Muscle of leg (tissue), 11 donors: ENCODE results near the gene RCOR1. TPM values are rescaled to one million over a fixed set of nuclear protein-coding genes. Genes with fewer than 3 reads are reported as not detected.

Source experiments
- DNase-seq: peaks from one replicate; pipeline ENCODE4 v3.0.0; 2013
- H3K27ac ChIP-seq: one replicate; pipeline ENCODE4 v1.5.1; 2013; ENCODE audit warnings: mild to moderate bottlenecking, low read length, control low read depth
- H3K27me3 ChIP-seq: one replicate; pipeline ENCODE4 v1.6.1; 2013; ENCODE audit warnings: low read length; ENCODE audit not compliant: control insufficient read depth, insufficient read depth
- H3K36me3 ChIP-seq: one replicate; pipeline ENCODE4 v1.6.1; 2013; ENCODE audit warnings: low read length; ENCODE audit not compliant: control insufficient read depth, insufficient read depth
- H3K4me1 ChIP-seq: one replicate; pipeline ENCODE4 v1.6.1; 2013; ENCODE audit warnings: low read length; ENCODE audit not compliant: control insufficient read depth, insufficient read depth
- H3K4me3 ChIP-seq: one replicate; pipeline ENCODE4 v1.5.1; 2013; ENCODE audit warnings: low read length, control low read depth
- H3K9me3 ChIP-seq: replicated peaks from 2 replicates; pipeline ENCODE4 v1.6.1; 2013; ENCODE audit warnings: low read depth, low read length; ENCODE audit not compliant: control insufficient read depth
- WGBS: methylation state at CpG from one replicate; pipeline ENCODE4 v1.1.5; 2013; ENCODE audit warnings: missing lambda C conversion rate; ENCODE audit not compliant: insufficient coverage; 5-methylcytosine and 5-hydroxymethylcytosine counted together
- polyA plus RNA-seq, 8 donors: library from polyadenylated mRNA; unstranded; fragments of 120-200 nt; gene quantifications; one replicate each; pipeline versions ENCODE4 v1.2.1 to v1.2.3, GENCODE V29; 2013; ENCODE audit warnings: inconsistent platforms in 1 of 8, low replicate concordance in 1 of 8; ENCODE audit not compliant: insufficient read length in 8 of 8, insufficient read depth in 1 of 8
- total RNA-seq: library from RNA; stranded (reverse); fragments of 120-200 nt; gene quantifications from one replicate; pipeline ENCODE4 v1.2.4, GENCODE V29; 2013

Gene RCOR1
- total and polyA plus RNA-seq, 9 donors, result 16.2 to 38.7 (median 29.4) TPM

DNA sequence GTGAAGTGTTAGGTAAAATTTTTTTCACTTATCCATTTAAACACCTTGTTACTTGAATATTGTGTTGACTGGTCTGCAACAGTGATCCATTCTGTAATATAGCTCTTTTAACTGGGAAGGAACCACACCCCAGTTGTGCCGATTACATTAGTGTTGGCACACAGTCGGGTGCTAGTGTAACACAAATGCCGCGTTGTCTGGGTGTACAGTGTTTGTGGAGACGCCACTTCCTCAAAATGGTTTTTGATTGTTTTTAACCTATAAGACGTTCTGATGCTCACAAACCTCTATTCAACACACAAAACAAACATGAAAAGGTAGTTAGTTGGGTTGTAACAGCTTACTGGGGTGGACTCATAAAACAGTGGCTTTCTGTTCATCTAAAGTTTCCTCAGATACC is 136.8 kb downstream of the RCOR1 start:
- Histone ChIP-seq H3K9me3 (no peaks in the 10 kb centered on the region), H3K36me3 (peaks cover 60% of the 10 kb centered on the region), H3K4me1 (peaks cover 17% of the 10 kb centered on the region), H3K27ac (no peak overlapping the region), H3K27me3 (no peaks in the 10 kb centered on the region), H3K4me3 (no peak overlapping the region)
- DNase-seq, result no peak
- 85% methylated on average over 2 of the region's 6 CpGs for WGBS

DNA sequence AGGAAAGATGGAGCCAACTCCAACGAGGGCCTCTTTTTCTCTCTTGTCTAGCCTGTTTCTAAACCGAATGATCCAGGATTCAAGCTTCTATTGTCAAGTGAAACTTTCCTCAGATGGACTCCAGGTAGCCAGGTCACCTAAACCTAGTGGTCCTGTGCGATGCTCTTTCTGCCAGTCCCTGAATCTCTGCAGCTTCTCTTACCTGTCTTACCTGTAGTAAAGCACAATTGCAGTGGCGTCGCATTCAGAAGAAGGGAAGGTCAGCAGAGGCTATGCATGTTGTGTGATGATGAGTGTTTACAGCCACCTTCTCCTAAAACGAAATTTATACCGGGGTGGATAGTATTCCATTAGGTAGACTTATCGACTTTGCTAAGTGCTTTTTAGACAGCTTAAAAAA is 137.4 kb downstream of the RCOR1 start:
- H3K27me3 ChIP-seq, result no peaks in the 10 kb centered on the region
- H3K36me3 ChIP-seq, result peaks cover 58% of the 10 kb centered on the region
- no peak overlapping the region for H3K27ac ChIP-seq
- no peaks in the 10 kb centered on the region for H3K9me3 ChIP-seq
- WGBS, result 74% methylated on average over 3 of the region's 8 CpGs
- no peak for DNase-seq
- H3K4me1 ChIP-seq, result peaks cover 17% of the 10 kb centered on the region
- no peak overlapping the region for H3K4me3 ChIP-seq

DNA sequence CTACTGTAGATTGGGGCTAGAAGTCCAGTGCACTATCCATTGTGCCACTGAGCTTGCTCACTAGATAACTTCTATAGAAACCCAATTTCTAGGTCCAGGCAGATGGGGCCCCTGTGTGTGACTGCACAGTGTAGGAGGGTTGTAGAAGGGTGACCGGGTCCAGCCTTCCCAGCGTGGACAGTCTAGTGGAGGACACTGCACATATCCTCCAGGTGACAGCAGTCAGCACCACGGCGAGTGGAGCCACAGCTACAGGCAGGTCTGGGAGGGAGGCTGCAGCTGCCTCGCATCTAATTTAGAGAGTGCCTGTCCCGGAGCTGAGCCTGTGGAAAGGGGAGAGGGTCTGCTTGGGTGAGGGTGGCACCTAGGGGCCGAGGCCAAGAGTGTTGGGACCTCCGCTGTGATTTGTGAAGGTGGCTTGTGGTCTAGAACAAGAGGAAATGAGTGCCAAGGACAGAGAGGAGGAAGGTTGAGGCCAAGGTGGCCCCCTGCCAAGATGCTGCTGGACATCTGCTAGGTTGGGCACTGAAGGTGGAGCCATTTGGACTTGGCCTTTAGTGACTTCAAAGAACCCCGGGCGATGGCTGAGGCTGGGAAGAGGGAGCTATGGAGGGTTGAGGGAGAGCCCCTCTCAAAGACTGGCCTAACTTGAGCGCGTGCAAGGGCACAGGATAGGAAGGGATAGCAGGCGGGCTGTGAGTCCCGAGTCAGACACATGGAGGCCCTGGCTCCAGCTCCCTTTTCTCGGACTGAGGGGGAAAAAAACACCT is 138.8 kb downstream of the RCOR1 start:
- Histone ChIP-seq H3K36me3 (peaks cover 54% of the 10 kb centered on the region), H3K27me3 (no peaks in the 10 kb centered on the region), H3K9me3 (no peaks in the 10 kb centered on the region), H3K4me3 (no peak overlapping the region), H3K27ac (peak overlapping the region; percentile 9), H3K4me1 (peaks cover 17% of the 10 kb centered on the region)
- DNase-seq, result no peak
- WGBS, result 91% methylated on average over 11 of the region's 15 CpGs

DNA sequence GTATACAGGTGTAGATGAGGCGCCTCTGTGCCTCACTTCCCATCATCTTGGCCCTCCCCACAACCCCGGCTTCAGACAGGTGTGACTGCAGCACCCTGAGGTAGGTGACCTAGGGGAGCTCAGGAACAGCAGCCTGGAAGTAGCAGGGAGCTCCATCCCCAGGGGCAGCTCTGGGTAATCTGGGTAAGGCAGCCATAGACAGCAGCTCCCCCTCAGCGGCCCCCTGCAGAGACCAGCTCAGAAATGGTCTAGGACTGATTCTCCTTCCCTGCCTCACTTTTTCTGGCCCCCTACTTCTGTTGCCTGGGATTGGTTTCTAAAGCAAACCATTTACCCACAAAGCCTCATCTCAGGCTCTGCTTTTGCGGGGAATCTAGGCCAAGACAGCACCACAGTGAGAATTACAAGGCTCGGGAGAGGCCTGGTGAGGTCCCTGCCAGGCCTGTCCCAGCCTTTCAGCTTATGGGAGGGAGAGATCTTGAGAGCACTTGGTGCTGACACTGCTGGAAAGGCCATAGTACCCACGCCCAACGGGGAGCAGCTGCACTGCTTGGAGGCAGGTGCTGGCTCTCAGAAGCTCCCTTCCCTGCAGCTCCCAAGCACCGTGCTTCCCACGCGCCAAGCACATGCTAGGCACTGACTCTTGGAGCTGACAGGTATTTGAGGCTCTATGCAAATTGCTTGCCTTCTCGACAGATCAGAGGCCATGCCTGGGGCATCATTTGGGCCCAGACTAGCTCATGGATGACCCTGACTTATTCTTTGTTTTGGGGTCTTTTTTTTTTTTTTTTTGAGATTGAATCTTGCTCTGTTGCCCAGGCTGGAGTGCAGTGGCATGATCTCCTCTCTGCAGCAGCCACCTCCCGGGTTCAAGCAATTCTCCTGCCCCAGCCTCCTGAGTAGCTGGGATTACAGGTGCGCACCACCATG is 139.7 kb downstream of the RCOR1 start:
- Histone ChIP-seq H3K27ac (peak overlapping the region; percentile 9), H3K9me3 (no peaks in the 10 kb centered on the region), H3K4me1 (peaks cover 17% of the 10 kb centered on the region), H3K36me3 (peaks cover 46% of the 10 kb centered on the region), H3K27me3 (no peaks in the 10 kb centered on the region), H3K4me3 (no peak overlapping the region)
- peak; percentile 38 for DNase-seq
- 83% methylated on average over 9 of the region's 13 CpGs for WGBS

DNA sequence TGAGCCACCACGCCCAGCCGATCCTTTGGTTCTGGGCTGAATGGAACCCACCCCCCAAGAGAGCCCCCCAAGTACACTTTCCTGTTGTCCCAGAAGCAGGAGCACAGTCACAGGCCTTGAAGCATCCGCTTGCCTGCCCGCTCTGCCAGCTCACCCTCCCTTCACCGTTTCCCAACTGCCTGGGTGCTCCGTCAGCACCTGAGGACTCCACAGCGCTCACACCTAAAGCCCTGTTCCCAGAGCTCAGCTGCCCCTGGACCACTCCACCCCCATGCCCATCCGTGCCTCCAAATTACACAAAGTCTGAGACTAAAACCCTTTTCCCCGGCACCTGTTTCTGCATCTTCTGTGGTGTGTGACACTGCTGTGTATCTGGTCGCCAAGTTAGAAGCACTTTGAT is 140.5 kb downstream of the RCOR1 start:
- no peak for DNase-seq
- no peak overlapping the region for H3K4me3 ChIP-seq
- no peaks in the 10 kb centered on the region for H3K9me3 ChIP-seq
- peaks cover 44% of the 10 kb centered on the region for H3K36me3 ChIP-seq
- 96% methylated on average over 8 of the region's 10 CpGs for WGBS
- peaks cover 20% of the 10 kb centered on the region for H3K4me1 ChIP-seq
- H3K27me3 ChIP-seq, result no peaks in the 10 kb centered on the region
- H3K27ac ChIP-seq, result no peak overlapping the region

DNA sequence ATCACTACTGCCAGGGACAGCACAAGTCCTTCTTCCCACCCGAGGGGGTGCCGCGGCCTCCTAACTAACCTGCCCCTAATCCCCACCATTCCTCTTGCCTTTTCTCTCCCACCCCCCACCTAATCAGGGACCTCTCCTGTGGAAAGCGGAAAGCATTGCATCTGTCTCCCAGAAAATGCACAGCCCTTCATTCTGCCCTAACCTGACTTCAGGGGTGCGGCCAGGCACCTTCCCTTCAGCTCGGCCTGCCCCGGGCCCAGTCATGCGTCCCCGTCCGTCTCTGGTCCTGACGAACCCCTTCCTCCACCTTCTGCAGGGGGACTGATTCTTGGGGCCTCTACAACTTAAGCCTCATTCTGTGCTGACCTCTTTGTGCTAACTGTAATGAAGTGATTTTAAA is 140.9 kb downstream of the RCOR1 start:
- Histone ChIP-seq H3K27me3 (no peaks in the 10 kb centered on the region), H3K4me3 (no peak overlapping the region), H3K27ac (no peak overlapping the region), H3K36me3 (peaks cover 45% of the 10 kb centered on the region), H3K9me3 (no peaks in the 10 kb centered on the region), H3K4me1 (peaks cover 23% of the 10 kb centered on the region)
- no peak for DNase-seq
- WGBS, result 84% methylated on average over 9 of the region's 11 CpGs

DNA sequence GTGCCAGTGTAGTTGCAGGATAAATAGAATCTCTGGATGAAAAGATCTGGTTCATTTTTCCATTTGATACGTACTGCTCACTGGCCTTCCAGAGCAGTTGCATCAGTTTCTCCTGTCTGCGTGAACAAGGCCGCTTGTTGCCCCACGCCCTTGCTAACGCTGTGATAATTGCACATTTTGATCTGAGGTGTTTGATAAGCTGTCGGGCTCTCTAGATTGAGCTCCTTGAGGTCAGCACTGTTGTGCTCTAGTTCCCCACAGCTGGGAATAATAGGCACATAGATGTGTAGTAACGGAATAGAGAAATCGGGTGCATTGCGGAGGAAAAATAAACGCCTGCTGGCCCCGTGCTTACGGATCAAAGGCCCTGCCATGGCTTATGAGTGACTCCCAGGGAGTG is 142.0 kb downstream of the RCOR1 start:
- no peaks in the 10 kb centered on the region for H3K9me3 ChIP-seq
- no peaks in the 10 kb centered on the region for H3K27me3 ChIP-seq
- H3K4me3 ChIP-seq, result no peak overlapping the region
- H3K27ac ChIP-seq, result no peak overlapping the region
- peaks cover 23% of the 10 kb centered on the region for H3K4me1 ChIP-seq
- WGBS, result 84% methylated on average over 12 of the region's 12 CpGs
- no peak for DNase-seq
- peaks cover 38% of the 10 kb centered on the region for H3K36me3 ChIP-seq

DNA sequence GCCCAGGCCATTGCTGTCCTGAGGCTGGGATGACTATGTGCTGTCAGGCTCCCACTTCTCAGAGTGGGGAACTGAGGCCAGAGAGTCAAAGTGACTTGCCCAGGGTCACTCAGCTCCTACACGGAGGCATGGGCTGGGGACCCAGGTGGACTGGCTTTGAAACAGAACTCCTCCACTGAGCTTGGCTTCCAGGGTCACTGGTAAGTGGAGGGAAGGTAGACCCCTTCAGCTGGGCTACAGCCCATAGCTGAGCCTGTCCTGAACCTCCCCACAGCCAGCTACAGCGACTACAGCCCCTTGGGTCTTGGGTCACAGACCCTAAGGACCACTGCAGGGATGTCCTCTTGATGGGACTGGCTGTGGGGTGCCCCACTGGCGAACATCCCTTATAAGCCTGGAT is 144.5 kb downstream of the RCOR1 start:
- H3K27me3 ChIP-seq, result no peaks in the 10 kb centered on the region
- H3K9me3 ChIP-seq, result peaks cover 13% of the 10 kb centered on the region
- H3K36me3 ChIP-seq, result peaks cover 23% of the 10 kb centered on the region
- peaks cover 11% of the 10 kb centered on the region for H3K4me1 ChIP-seq
- 100% methylated on average over 2 of the region's 3 CpGs for WGBS
- no peak overlapping the region for H3K27ac ChIP-seq
- no peak for DNase-seq
- H3K4me3 ChIP-seq, result no peak overlapping the region

DNA sequence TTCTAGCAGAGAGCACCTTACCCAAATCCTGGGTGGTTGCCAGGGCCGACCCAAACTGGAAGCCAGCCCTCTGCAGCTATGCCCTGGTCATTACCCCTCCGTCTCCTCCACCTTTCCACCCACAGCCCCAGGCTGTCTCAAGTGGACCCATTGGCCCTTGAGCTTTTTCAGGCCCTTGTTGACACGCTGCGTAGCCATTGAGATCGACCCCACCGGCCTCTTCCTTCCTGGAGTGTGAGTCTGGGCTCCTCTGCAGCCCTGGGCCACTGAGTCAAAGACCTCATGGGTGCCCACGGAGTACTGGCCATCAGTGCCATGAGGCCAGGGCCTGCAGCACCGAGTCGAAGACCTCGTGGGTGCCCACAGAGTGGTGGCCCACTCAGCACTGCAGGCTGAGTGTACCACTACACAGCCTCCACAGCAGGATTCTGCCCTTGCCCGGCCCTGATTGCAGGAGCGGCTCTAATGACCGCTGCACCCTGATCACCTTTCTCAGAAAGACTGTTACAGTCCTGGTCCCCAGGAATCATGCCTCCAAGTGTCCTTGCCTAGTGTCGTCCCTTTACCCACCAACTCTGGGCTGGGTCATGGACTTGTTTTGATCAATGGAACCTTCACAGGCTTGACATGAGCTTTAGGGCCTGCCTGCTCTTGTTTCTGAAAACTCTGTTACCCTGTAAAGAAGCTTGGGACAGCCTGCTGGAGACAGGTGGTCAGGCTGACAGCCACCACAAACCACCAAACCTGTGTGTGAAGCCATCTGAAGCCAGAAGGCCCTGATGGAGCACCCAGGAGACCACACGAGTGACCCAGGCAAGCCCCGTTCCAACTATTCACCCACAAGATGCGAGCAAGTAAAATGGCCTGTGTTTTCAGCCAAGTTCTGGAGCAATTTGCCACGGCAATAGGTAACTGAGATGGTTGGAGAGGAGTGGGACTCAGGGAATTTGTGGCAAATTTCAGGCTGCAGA is 145.2 kb downstream of the RCOR1 start:
- DNase-seq, result no peak
- H3K4me1 ChIP-seq, result peaks cover 6% of the 10 kb centered on the region
- no peak overlapping the region for H3K4me3 ChIP-seq
- 93% methylated on average over 15 of the region's 18 CpGs for WGBS
- no peaks in the 10 kb centered on the region for H3K27me3 ChIP-seq
- H3K27ac ChIP-seq, result no peak overlapping the region
- H3K36me3 ChIP-seq, result peaks cover 23% of the 10 kb centered on the region
- peaks cover 19% of the 10 kb centered on the region for H3K9me3 ChIP-seq
